Activated CD8-positive, alpha-beta memory T cell treated with anti-CD3 and anti-CD28 coated beads, Interleukin-2, amount 10 ng/mL, durations not matched to agents 7 days and 5 days (primary cell): ENCODE results near the gene GPR137B. TPM values are rescaled to one million over a fixed set of nuclear protein-coding genes. Genes with fewer than 3 reads are reported as not detected.

Experiments used
- ATAC-seq: fragments of 150-1000 bp; cut with Tn5 transposase; one replicate; pipeline ENCODE4 v1.10.0; 2021; ENCODE audit warnings: moderate library complexity
- CTCF ChIA-PET: fragments of 350-600 bp; sonication (Branson Sonifier 250); formaldehyde crosslinking; loops from one replicate; lab custom pipeline; 2021; ENCODE audit warnings: antibody characterized with exemption; lab: Charles Lee
- DNase-seq: peaks from one replicate; pipeline ENCODE4 v3.0.0-alpha.2; 2020
- H3K27ac Mint-ChIP-seq: one replicate; pipeline ENCODE4 v1.8.0; 2021; ENCODE audit warnings: mild to moderate bottlenecking, mixed read lengths
- H3K27me3 Mint-ChIP-seq: one replicate; pipeline ENCODE4 v1.8.0; 2021; ENCODE audit warnings: mixed read lengths
- H3K36me3 Mint-ChIP-seq: one replicate; pipeline ENCODE4 v1.8.0; 2021; ENCODE audit warnings: mild to moderate bottlenecking, mixed read lengths
- H3K4me1 Mint-ChIP-seq: one replicate; pipeline ENCODE4 v1.8.0; 2021; ENCODE audit warnings: mixed read lengths
- H3K4me3 Mint-ChIP-seq: one replicate; pipeline ENCODE4 v1.8.0; 2021; ENCODE audit warnings: mild to moderate bottlenecking, moderate library complexity, mixed read lengths
- H3K9me3 Mint-ChIP-seq: one replicate; pipeline ENCODE4 v1.8.0; 2022; ENCODE audit warnings: low read depth, mixed read lengths
- total RNA-seq, 2 experiments: library from RNA; stranded (reverse); gene quantifications; one replicate each; pipeline ENCODE4 v1.2.3, GENCODE V29; 2021

Gene GPR137B
- total RNA-seq, 2 experiments from 2014 or later: 6.3 to 9.7 TPM

DNA sequence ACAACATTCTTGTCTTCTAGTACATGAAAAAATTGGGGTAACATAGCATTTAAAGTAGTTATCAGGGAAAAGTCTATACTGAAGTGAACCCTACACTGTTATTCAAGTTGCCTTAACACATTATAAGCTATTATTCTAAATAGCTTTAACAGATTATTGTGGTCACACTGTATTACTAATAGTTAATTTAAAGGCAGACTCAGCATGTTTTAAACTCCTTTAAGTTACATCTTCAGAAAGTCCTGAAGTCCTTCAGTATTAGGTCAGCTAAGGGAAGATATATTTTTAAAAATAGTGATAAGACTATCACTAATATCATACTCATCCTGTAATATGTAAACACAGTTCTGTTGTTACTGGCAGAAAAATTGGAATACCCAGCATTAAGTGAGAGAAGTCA lies 67.4 kb downstream of the GPR137B start:
- no peak overlapping the region for H3K27ac Mint-ChIP-seq
- CTCF ChIA-PET: no interaction called here
- no peaks in the 10 kb centered on the region for H3K27me3 Mint-ChIP-seq
- no peak overlapping the region for H3K4me3 Mint-ChIP-seq
- no peak for DNase-seq
- peaks cover 4% of the 10 kb centered on the region for H3K36me3 Mint-ChIP-seq
- no peak for ATAC-seq
- H3K4me1 Mint-ChIP-seq: no peaks in the 10 kb centered on the region
- H3K9me3 Mint-ChIP-seq: no peaks in the 10 kb centered on the region

DNA sequence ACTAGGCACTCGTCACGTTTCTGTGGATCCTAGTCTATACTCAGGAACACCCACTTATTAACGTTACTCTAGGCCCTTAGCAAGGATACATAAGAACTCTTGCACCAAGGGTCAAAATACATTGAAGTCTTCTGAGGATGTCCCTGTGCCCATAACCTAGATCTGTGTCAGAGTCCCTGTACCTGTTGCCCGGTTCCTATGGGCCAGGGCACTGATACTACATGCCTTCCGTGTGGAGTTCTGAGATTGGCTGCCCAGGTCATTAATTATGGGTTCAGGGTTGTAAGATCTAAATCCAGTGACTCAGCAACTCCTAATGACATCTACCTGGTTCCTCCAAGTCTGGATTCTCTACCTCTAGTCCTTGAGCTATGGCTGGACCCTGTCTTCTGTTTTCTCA lies 69.5 kb downstream of the GPR137B start:
- Mint-ChIP-seq H3K4me1 (no peaks in the 10 kb centered on the region), H3K9me3 (no peaks in the 10 kb centered on the region), H3K4me3 (no peak overlapping the region), H3K27me3 (no peaks in the 10 kb centered on the region), H3K36me3 (peaks cover 4% of the 10 kb centered on the region), H3K27ac (no peak overlapping the region)
- CTCF ChIA-PET: no interaction called here
- no peak for DNase-seq
- no peak for ATAC-seq

- CTCF ChIA-PET: interaction anchor here (0.6 kb wide), 1 partner anchor 335 kb away, joined by 3 read pairs; no protein-coding TSS in a partner anchor
- peaks cover 4% of the 10 kb centered on the region for H3K36me3 Mint-ChIP-seq
- H3K4me3 Mint-ChIP-seq: no peak overlapping the region
- H3K27me3 Mint-ChIP-seq: no peaks in the 10 kb centered on the region
- ATAC-seq: no peak
- H3K9me3 Mint-ChIP-seq: no peaks in the 10 kb centered on the region
- no peak for DNase-seq
- H3K4me1 Mint-ChIP-seq: no peaks in the 10 kb centered on the region
- H3K27ac Mint-ChIP-seq: no peak overlapping the region
Observed at GRCh38 chr1:236213534-236213933, 71.2 kb downstream of the GPR137B start.

GRCh38 chr1:236214761-236215160 lies 72.4 kb downstream of the GPR137B start:
- ATAC-seq (no peak), DNase-seq (no peak)
- Mint-ChIP-seq H3K27ac (no peak overlapping the region), H3K36me3 (peaks cover 4% of the 10 kb centered on the region), H3K4me3 (no peak overlapping the region), H3K27me3 (no peaks in the 10 kb centered on the region), H3K4me1 (no peaks in the 10 kb centered on the region), H3K9me3 (no peaks in the 10 kb centered on the region)
- CTCF ChIA-PET: no interaction called here

- CTCF ChIA-PET: interaction anchor here (1.2 kb wide), 1 partner anchor 17 kb away, joined by 3 read pairs; no protein-coding TSS in a partner anchor
- Mint-ChIP-seq H3K36me3 (no peaks in the 10 kb centered on the region), H3K4me1 (no peaks in the 10 kb centered on the region)
Observed at GRCh38 chr1:236220473-236220872, 78.1 kb downstream of the GPR137B start.

DNA sequence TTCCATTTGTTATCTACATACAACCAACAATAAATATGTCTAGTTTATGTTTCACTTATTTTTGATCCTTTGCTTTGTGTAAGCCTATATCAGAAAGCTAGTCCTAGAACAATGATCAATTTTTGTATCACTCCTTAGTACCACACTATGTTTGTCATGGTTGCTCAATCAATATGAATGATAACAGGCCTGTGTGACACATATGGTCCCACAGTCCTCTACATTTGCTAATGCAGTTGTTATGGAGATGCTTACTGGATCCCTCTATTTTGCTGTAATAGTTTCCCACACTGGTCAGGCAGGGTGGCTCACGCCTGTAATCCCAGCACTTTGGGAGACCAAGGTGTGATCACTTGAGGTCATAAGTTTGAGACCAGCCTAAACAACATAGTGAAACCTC lies 80.3 kb downstream of the GPR137B start:
- H3K36me3 Mint-ChIP-seq: peaks cover 1% of the 10 kb centered on the region
- ATAC-seq: no peak
- DNase-seq: no peak
- CTCF ChIA-PET: no interaction called here
- no peak overlapping the region for H3K4me3 Mint-ChIP-seq
- H3K27ac Mint-ChIP-seq: no peak overlapping the region
- no peaks in the 10 kb centered on the region for H3K4me1 Mint-ChIP-seq
- H3K27me3 Mint-ChIP-seq: no peaks in the 10 kb centered on the region
- no peaks in the 10 kb centered on the region for H3K9me3 Mint-ChIP-seq

More at GRCh38 chr1:236220473-236220872, 78.1 kb downstream of the GPR137B start:
- Mint-ChIP-seq H3K27me3 (no peaks in the 10 kb centered on the region), H3K4me3 (no peak overlapping the region), H3K27ac (no peak overlapping the region), H3K9me3 (no peaks in the 10 kb centered on the region)
- DNase-seq (no peak), ATAC-seq (no peak)

DNA sequence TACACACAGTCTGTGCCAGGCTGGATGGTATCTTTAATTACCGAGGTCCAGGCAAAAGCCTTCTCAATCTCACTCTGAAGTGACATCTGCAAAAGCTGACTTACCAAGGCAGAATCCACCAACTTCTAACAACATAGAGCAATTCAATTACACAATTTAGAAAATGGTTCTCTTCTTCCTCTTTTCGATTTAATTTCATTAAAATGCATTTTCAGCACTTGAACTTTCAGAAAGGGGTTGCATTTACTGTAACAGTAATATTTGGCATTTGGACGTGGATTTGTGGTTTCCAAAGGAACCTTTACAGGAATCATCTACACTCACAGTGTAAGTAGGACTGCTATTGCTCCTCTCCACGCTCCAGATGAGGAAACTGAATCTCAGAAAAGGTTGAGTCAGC lies 86.1 kb downstream of the GPR137B start:
- Mint-ChIP-seq H3K4me1 (no peaks in the 10 kb centered on the region), H3K27ac (no peak overlapping the region), H3K4me3 (no peak overlapping the region), H3K36me3 (peaks cover 1% of the 10 kb centered on the region), H3K27me3 (no peaks in the 10 kb centered on the region), H3K9me3 (no peaks in the 10 kb centered on the region)
- CTCF ChIA-PET: no interaction called here
- DNase-seq (no peak), ATAC-seq (no peak)

DNA sequence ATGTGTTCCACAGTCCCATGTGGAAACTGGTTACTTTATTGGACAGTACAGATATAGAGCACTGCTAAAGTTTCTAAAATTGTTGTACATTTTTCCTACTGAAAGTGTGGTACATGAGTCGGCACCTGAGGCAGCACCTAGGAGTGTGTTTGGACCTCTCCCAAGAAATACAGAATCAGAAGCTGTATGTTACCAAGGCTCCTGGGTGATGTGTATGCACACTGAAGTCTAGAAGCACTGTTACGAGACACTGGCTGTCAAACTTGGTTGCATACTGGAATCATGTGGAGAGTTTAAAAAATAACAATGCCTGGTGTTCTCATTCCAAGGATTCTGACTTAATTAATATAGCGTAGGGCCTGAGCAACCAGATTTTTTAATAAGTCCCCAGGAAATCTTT lies 92.8 kb downstream of the GPR137B start:
- CTCF ChIA-PET: no interaction called here
- H3K36me3 Mint-ChIP-seq: peaks cover 1% of the 10 kb centered on the region
- H3K9me3 Mint-ChIP-seq: no peaks in the 10 kb centered on the region
- DNase-seq: no peak
- H3K4me3 Mint-ChIP-seq: no peak overlapping the region
- no peaks in the 10 kb centered on the region for H3K4me1 Mint-ChIP-seq
- no peak for ATAC-seq
- H3K27me3 Mint-ChIP-seq: no peaks in the 10 kb centered on the region
- H3K27ac Mint-ChIP-seq: no peak overlapping the region

DNA sequence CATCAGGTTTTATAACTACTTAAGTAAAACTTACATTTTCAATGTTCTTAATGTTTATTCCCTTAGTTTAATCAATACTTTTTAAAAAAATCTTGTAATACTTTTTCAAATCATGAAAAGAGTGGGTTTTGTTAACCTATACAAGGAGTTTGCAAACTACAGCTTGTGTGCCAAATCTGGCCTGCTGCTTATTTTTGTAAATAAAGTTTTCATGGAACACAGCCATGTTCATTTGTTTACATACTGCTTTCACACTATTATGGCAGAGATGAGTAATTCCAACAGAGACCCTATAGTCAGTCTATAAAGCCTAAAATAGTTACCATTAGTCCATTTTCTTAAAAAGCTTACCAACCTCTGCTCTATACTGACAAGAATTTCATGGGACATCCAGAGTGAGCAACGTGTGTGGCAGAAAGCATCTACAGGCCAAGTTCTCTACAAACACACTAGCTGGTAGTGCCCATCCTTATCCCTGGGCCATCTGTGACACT lies 96.8 kb downstream of the GPR137B start:
- Mint-ChIP-seq H3K4me3 (no peak overlapping the region), H3K27me3 (no peaks in the 10 kb centered on the region), H3K36me3 (peaks cover 3% of the 10 kb centered on the region), H3K9me3 (no peaks in the 10 kb centered on the region), H3K27ac (no peak overlapping the region), H3K4me1 (no peaks in the 10 kb centered on the region)
- no peak for DNase-seq
- CTCF ChIA-PET: interaction anchor here (0.7 to 1.0 kb wide), 2 partner anchors 18 to 208 kb away, joined by 3 read pairs; no protein-coding TSS in a partner anchor
- ATAC-seq: no peak

GRCh38 chr1:236240675-236241074 lies 98.3 kb downstream of the GPR137B start:
- Mint-ChIP-seq H3K27ac (no peak overlapping the region), H3K36me3 (peaks cover 3% of the 10 kb centered on the region), H3K4me3 (no peak overlapping the region), H3K27me3 (no peaks in the 10 kb centered on the region), H3K9me3 (no peaks in the 10 kb centered on the region), H3K4me1 (no peaks in the 10 kb centered on the region)
- no peak for DNase-seq
- no peak for ATAC-seq
- CTCF ChIA-PET: interaction anchor here (0.7 kb wide), 1 partner anchor 19 kb away, joined by 3 read pairs; no protein-coding TSS in a partner anchor

- Mint-ChIP-seq H3K4me3 (no peak overlapping the region), H3K4me1 (no peaks in the 10 kb centered on the region), H3K27me3 (no peaks in the 10 kb centered on the region), H3K27ac (no peak overlapping the region), H3K9me3 (no peaks in the 10 kb centered on the region), H3K36me3 (peaks cover 2% of the 10 kb centered on the region)
- no peak for ATAC-seq
- DNase-seq: no peak
- CTCF ChIA-PET: no interaction called here
Observed at GRCh38 chr1:236242568-236242967, 100.2 kb downstream of the GPR137B start.

GRCh38 chr1:236247286-236247685 lies 104.9 kb downstream of the GPR137B start:
- H3K4me1 Mint-ChIP-seq: no peaks in the 10 kb centered on the region
- H3K9me3 Mint-ChIP-seq: no peaks in the 10 kb centered on the region
- CTCF ChIA-PET: no interaction called here
- no peak for ATAC-seq
- H3K27me3 Mint-ChIP-seq: no peaks in the 10 kb centered on the region
- no peak for DNase-seq
- H3K36me3 Mint-ChIP-seq: peaks cover under 1% of the 10 kb centered on the region
- H3K4me3 Mint-ChIP-seq: no peak overlapping the region
- H3K27ac Mint-ChIP-seq: no peak overlapping the region

DNA sequence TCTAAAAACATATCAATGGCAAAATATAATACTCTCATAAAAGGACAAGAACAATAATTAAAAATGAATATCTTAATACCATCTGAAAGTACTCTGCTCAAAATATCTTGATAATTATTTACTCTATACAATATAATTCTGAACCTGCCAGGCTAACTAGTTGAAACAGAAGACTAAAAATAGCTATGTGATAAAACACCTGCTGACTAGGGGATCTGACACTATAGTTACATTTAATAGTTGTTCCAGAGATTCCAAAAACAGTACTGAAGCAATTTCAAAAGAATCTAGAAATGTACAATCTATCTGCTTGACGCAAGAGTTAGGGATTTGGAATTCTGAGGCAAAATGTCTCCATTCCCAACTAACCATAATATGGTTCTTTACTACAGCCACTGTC lies 109.2 kb downstream of the GPR137B start:
- Mint-ChIP-seq H3K36me3 (no peaks in the 10 kb centered on the region), H3K9me3 (no peaks in the 10 kb centered on the region), H3K4me3 (no peak overlapping the region), H3K27me3 (no peaks in the 10 kb centered on the region), H3K4me1 (no peaks in the 10 kb centered on the region), H3K27ac (no peak overlapping the region)
- DNase-seq (no peak), ATAC-seq (no peak)
- CTCF ChIA-PET: interaction anchor here (0.6 kb wide), 1 partner anchor 291 kb away, joined by 4 read pairs; no protein-coding TSS in a partner anchor

DNA sequence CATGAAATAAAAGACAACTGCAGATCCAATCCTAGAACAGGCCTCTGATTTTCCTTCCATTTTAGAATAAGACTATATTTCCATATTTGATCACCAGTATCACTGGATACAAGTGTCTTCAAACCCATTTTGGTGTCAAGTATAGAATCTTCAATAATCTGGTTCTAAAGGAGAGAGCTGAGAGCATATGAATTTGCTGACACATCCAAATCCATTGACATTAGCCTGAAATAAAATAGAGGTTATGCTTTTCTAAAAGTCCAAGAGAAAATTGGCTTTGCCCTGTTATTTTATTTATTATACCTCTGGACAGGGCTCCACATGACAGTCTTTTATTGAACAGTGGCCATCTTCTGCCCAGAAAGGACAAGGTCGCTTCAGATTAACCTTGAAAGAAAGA lies 110.8 kb downstream of the GPR137B start:
- Mint-ChIP-seq H3K36me3 (peaks cover 9% of the 10 kb centered on the region), H3K4me3 (no peak overlapping the region), H3K27ac (no peak overlapping the region), H3K4me1 (no peaks in the 10 kb centered on the region), H3K27me3 (no peaks in the 10 kb centered on the region), H3K9me3 (peaks cover 8% of the 10 kb centered on the region)
- ATAC-seq (no peak), DNase-seq (no peak)
- CTCF ChIA-PET: no interaction called here
